K562 (cell line): ENCODE data around the gene PRUNE1.

Experiments used
- FOXJ3 ChIP-seq: sonication (generic); formaldehyde crosslinking; IDR thresholded peaks from 2 replicates; pipeline ENCODE4 v1.4.0; 2020; ENCODE audit warnings: mild to moderate bottlenecking, missing genetic modification reagents
- GABPA ChIP-seq: fragments of 200-800 bp; sonication (Bioruptor generic); conservative IDR thresholded peaks from 2 replicates; pipeline ENCODE4 v1.6.1; 2016; ENCODE audit warnings: low read depth, missing genetic modification characterization, missing compliant biosample characterization
- POLR2A ChIP-seq: fragments of 450-650 bp; conservative IDR thresholded peaks from 2 replicates; pipeline ENCODE4 v1.6.1; 2016
- POLR2AphosphoS2 ChIP-seq: IDR thresholded peaks from 2 replicates; pipeline ENCODE4 v1.6.1; 2012; ENCODE audit warnings: low read length, improper control_type of control experiment
- STAT5B ChIP-seq: fragments of 250-450 bp; sonication (Bioruptor Pico); IDR thresholded peaks from 2 replicates; pipeline ENCODE4 v1.8.0; 2021; ENCODE audit warnings: mild to moderate bottlenecking, inconsistent platforms
- ZBED1 ChIP-seq: IDR thresholded peaks from 2 replicates; pipeline ENCODE4 v1.6.1; 2014
- ZNF3 ChIP-seq: fragments of 250-450 bp; sonication (Bioruptor Pico); IDR thresholded peaks from 2 replicates; pipeline ENCODE4 v1.5.0; 2021; ENCODE audit warnings: mild to moderate bottlenecking, moderate library complexity
- ZNF589 ChIP-seq: fragments of 200-800 bp; sonication (Bioruptor generic); IDR thresholded peaks from 2 replicates; pipeline ENCODE4 v1.6.1; 2016; ENCODE audit warnings: low read depth, missing genetic modification characterization, missing compliant biosample characterization
- TF ChIP-seq, protein P1 (sequence below): fragments of 450-650 bp; formaldehyde crosslinking; IDR thresholded peaks from 2 replicates; pipeline ENCODE4 v1.4.0; 2022; ENCODE audit warnings: mild to moderate bottlenecking, moderate library complexity
- TF ChIP-seq, protein P2 (sequence below), 3 experiments: IDR thresholded peaks in 2 of 3; conservative IDR thresholded peaks in 1 of 3; 2 replicates each; pipeline ENCODE4 v1.5.1; 2011 to 2012; ENCODE audit warnings: low read length in 3 of 3, mild to moderate bottlenecking in 3 of 3, control low read depth in 2 of 3, improper control_type of control experiment in 1 of 3, inconsistent platforms in 1 of 3, low read depth in 1 of 3, mixed read lengths in 1 of 3, moderate library complexity in 1 of 3; ENCODE audit not compliant: insufficient read depth in 2 of 3

GRCh38 chr1:151048645-151049032 is 40.4 kb downstream of the PRUNE1 start:
- TF ChIP-seq, protein P1, sequence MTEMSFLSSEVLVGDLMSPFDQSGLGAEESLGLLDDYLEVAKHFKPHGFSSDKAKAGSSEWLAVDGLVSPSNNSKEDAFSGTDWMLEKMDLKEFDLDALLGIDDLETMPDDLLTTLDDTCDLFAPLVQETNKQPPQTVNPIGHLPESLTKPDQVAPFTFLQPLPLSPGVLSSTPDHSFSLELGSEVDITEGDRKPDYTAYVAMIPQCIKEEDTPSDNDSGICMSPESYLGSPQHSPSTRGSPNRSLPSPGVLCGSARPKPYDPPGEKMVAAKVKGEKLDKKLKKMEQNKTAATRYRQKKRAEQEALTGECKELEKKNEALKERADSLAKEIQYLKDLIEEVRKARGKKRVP (CRISPR knock-in tag), result no peak
- TF ChIP-seq POLR2AphosphoS2, result no peak
- no peak for TF ChIP-seq ZNF3
- TF ChIP-seq, protein P2, sequence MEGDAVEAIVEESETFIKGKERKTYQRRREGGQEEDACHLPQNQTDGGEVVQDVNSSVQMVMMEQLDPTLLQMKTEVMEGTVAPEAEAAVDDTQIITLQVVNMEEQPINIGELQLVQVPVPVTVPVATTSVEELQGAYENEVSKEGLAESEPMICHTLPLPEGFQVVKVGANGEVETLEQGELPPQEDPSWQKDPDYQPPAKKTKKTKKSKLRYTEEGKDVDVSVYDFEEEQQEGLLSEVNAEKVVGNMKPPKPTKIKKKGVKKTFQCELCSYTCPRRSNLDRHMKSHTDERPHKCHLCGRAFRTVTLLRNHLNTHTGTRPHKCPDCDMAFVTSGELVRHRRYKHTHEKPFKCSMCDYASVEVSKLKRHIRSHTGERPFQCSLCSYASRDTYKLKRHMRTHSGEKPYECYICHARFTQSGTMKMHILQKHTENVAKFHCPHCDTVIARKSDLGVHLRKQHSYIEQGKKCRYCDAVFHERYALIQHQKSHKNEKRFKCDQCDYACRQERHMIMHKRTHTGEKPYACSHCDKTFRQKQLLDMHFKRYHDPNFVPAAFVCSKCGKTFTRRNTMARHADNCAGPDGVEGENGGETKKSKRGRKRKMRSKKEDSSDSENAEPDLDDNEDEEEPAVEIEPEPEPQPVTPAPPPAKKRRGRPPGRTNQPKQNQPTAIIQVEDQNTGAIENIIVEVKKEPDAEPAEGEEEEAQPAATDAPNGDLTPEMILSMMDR (IDR thresholded peaks at IDR 0.05 in 2 of 3, conservative IDR thresholded peaks at IDR 0.05 in 1 of 3; ENCODE audit: insufficient read depth in 2 of 3, low read depth in 1 of 3, low read length in 3 of 3), result no peak; a peak in 1 of 6 replicates
- TF ChIP-seq ZBED1, result no peak
- no peak for TF ChIP-seq ZNF589
- no peak for TF ChIP-seq STAT5B (CRISPR knock-in tag)
- TF ChIP-seq FOXJ3 (CRISPR knock-in tag), result no peak
- TF ChIP-seq GABPA (tag), result no peak
- no peak for TF ChIP-seq POLR2A
